ES-I3 (cell line): ENCODE data around the gene LIN7B.
"Not testable (repeated sequence)": the region's sequence is repeated elsewhere in the genome, so short reads cannot be mapped to it uniquely, and the experiment has no call there.

Experiments
- H3K36me3 ChIP-seq: 2 replicates; pipeline ENCODE4 v1.6.1; 2013; ENCODE audit warnings: mild to moderate bottlenecking, low read length, control low read depth, moderate library complexity; ENCODE audit not compliant: insufficient read depth
- H3K4me1 ChIP-seq: 2 replicates; pipeline ENCODE4 v1.6.1; 2013; ENCODE audit warnings: mild to moderate bottlenecking, control low read depth, low read length; ENCODE audit not compliant: insufficient read depth
- H3K9ac ChIP-seq: 2 replicates; pipeline ENCODE4 v1.6.1; 2013; ENCODE audit warnings: low read depth, mild to moderate bottlenecking, low read length, moderate library complexity
- H3K9me3 ChIP-seq: 2 replicates; pipeline ENCODE4 v1.6.1; 2013; ENCODE audit warnings: mild to moderate bottlenecking, low read length, moderate library complexity; ENCODE audit not compliant: control insufficient read depth, insufficient read depth

The LIN7B gene

DNA sequence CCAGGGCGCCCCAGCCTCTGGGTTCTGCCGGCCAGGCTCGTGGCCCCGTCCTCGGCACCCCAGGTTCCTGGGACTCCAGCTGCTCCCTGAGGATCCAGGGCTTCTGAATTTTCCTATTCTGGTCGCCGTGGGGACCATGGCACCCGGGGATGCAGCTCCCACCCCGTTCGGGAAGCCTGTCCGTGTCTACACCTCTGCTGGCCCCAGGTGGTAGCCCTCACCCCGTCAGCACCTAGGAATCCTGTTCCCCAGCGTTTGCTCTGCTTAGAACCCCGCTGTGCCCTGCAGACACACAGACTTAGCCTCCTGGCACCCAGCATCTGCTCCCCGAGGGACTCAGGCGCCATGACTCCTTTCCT, 6.1 kb downstream of the LIN7B start:
- Histone ChIP-seq H3K4me1 (no peaks in the 10 kb centered on the region; the same call in 1 of the 2 replicates), H3K9ac (peak overlapping the region; percentile 55; the same call in 1 of the 2 replicates), H3K9me3 (no peaks in the 10 kb centered on the region), H3K36me3 (no peaks in the 10 kb centered on the region)

DNA sequence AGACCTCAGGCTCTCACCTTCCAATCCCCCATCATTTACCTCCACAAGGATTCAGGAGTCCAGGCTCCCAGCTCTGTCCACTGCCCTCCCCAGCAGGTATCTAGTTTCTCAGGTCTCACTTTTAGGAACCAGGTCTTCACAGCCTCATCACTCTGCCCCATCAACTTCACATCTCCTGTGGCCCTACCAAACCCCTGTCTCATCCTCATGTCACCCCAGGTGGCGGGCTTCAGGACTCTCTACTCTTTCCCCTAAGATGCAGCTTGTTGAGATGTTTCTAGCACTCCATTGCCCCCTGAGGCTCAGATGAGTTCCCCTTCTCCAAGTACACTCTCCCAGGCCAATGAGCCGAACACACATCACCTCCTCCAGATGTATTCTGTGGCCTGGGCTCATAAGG, 6.7 kb downstream of the LIN7B start:
- H3K4me1 ChIP-seq: no peaks in the 10 kb centered on the region; the same call in 1 of the 2 replicates
- no peak overlapping the region for H3K9ac ChIP-seq
- no peaks in the 10 kb centered on the region for H3K36me3 ChIP-seq
- no peaks in the 10 kb centered on the region for H3K9me3 ChIP-seq

DNA sequence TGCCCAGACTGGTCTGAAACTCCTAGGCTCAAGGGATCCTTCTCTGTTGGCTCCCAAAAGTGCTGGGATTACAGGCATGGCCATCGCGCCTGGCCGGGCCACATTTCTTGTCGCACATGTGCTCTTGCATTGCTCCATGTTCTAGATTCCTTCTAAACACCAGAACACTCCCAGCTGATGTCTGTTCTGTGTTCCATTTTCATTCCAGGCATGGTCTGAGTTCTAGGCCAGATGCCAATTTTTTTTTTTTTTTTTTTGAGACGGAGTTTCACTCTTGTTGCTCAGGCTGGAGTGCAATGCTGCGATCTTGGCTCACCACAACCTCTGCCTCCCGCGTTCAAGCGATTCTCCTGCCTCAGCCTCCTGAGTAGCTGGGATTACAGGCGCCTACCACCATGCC, 7.7 kb downstream of the LIN7B start:
- not testable (repeated sequence) for H3K36me3 ChIP-seq, H3K9me3 ChIP-seq, H3K9ac ChIP-seq, H3K4me1 ChIP-seq

DNA sequence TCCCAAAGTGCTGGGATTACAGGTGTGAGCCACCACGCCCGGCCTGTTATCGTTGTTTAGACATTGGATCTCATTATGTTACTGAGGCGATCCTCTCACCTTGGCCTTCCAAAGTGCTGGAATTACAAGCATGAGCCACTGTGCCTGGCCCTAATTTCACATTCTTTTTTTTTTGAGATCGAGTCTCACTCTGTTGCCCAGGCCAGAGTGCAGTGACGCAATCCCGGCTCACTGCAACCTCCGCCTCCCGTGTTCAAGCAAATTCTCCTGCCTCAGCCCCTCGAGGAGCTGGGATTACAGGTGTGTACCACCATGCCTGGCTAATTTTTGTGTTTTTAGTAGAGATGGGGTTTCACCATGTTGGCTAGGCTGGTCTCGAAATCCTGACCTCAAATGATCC, 9.1 kb downstream of the LIN7B start:
- H3K9ac ChIP-seq, H3K36me3 ChIP-seq, H3K9me3 ChIP-seq, H3K4me1 ChIP-seq: not testable (repeated sequence)

DNA sequence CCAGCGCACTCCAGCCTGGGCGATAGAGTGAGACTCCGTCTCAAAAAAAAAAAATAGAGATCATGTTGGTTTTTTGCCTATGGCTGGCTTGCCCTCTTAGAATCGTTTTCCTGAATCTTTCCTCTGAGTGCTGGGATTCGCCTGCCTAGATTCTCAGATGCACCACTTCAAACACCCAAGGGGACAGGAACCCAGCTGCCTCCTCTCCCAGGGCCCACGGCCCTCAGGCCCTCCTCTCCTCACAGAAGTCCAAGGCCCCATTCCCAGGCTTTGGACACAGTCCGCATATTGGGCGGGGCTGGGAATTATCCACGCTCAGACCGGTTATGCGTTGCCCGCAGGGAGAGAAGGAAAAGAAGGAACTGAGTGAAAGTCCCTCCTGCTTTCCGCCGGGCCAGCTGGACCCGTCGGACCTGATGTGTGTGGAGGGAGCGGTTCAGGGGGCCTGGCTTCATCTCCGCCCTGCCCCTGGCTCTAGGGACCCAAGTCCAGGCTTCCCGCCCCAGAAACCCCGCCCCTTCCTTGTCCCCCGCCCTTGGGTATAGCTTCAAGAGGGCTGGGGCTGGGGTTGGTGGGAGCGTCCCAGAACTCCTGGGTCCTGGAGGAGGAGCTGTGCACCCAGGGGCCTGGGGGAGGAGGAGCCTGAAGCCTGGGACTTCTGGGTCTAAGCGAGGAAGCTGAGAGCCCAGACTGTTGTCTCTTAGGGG, 11.0 kb downstream of the LIN7B start:
- Histone ChIP-seq H3K4me1 (no peaks in the 10 kb centered on the region), H3K9me3 (no peaks in the 10 kb centered on the region), H3K36me3 (no peaks in the 10 kb centered on the region), H3K9ac (peak overlapping the region; percentile 17; the same call in 1 of the 2 replicates)

DNA sequence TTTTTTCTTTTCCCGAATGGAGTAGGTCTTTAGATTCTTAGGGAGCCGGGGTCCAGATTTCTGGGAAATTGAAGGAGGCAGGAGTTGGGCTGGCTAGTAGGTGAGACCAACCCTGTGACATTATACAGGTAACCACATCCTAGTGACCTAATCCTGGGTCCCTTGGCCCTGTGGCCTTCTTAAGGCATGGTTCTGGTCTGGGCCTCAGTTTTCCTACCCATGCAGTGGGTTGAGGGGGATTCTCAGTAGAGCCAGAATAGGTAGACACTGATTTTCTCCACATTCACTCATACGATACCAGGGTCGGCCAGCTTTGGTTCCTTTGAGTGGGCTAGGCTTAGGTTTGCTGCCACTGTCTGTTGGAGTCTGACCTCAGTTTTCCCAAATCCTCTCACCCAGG, 12.4 kb downstream of the LIN7B start:
- no peak overlapping the region for H3K9ac ChIP-seq
- no peaks in the 10 kb centered on the region for H3K9me3 ChIP-seq
- H3K4me1 ChIP-seq: no peaks in the 10 kb centered on the region
- H3K36me3 ChIP-seq: no peaks in the 10 kb centered on the region

DNA sequence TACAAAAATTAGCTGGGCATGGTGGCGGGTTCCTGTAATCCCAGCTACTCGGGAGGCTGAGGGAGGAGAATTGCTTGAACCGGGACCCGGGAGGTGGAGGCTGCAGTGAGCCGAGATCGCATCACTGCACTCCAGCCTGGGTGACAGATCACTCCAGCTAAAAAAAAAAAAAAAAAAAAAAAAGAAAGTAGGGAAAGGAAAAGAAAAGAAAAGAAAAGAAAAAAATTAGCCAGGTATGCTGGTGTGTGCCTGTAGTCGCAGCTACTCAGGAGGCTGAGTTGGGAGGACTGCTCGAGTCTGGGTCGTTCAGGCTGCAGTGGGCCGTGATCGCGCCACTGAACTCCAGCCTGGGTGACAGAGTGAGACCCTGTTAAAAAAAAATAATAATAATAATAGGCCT, 13.1 kb downstream of the LIN7B start:
- peak overlapping the region; percentile 50; the same call in 1 of the 2 replicates for H3K9ac ChIP-seq
- not testable (repeated sequence) for H3K4me1 ChIP-seq, H3K36me3 ChIP-seq, H3K9me3 ChIP-seq

DNA sequence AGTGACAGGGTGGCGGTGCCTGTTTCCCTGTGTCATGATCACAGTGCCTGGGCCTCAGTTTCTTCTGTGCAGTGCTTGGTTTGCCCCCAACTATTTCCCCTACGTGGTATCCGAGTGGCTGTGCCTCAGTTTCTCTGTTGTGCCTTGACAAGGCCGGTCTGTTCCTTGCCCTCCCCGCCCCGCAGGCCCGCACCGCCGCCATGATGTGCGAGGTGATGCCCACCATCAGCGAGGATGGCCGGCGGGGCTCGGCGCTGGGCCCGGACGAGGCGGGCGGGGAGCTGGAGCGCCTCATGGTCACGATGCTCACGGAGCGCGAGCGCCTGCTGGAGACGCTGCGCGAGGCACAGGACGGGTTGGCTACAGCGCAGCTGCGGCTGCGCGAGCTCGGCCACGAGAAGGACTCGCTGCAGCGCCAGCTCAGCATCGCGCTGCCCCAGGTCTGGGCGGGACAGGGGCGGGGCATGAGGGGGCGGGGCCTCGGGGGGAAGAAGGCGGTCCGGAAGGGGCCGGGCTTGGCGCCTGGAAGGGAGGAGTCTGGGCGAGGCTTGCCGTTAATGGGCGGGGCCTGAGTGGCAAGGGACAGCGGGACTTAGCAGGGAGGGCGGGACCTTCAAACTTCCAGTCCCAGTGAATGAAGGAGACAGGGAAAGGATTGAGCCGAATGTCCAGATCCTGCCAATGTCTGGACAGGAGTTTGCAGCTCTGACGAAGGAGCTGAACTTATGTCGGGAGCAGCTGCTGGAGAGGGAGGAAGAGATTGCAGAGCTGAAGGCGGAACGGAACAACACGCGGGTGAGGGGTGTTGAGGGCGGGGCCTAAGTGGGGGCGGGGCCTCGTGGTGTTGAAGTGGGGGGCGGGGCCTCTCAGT, 13.7 kb downstream of the LIN7B start:
- Histone ChIP-seq H3K9me3 (no peaks in the 10 kb centered on the region), H3K4me1 (no peaks in the 10 kb centered on the region), H3K9ac (peak overlapping the region; percentile 66; the same call in 1 of the 2 replicates), H3K36me3 (no peaks in the 10 kb centered on the region)

DNA sequence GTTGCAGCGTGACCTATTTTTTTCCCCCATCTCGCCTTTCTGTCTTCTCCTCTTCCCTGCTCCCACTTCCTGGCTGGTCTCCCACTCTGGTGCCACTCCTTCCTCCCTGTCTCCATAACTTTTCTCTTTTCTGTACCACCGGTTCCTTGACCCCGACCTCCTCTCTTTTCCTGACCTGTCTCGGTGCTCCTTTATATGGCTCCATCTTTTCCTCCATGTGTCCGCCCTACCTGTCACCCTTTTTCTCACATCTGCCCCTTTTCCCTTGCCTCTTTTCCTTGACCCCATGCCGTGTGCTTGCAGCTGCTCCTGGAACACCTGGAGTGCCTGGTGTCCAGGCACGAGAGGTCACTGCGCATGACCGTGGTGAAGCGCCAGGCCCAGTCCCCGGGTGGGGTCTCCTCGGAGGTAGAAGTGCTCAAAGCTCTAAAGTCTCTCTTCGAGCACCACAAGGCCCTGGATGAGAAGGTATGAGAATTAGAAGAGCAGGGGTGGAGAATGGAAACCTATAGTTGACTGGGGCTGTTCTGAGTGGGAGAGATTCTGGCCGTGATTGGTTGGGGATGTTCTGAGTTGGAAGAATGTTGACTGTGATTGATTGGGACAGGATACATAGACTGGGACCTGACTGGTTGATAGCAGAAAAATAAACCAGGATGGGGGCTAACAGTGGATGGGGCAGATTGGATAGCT, 14.5 kb downstream of the LIN7B start:
- H3K9ac ChIP-seq: peak overlapping the region; percentile 66; the same call in 1 of the 2 replicates
- H3K9me3 ChIP-seq: no peaks in the 10 kb centered on the region
- no peaks in the 10 kb centered on the region for H3K4me1 ChIP-seq
- no peaks in the 10 kb centered on the region for H3K36me3 ChIP-seq

DNA sequence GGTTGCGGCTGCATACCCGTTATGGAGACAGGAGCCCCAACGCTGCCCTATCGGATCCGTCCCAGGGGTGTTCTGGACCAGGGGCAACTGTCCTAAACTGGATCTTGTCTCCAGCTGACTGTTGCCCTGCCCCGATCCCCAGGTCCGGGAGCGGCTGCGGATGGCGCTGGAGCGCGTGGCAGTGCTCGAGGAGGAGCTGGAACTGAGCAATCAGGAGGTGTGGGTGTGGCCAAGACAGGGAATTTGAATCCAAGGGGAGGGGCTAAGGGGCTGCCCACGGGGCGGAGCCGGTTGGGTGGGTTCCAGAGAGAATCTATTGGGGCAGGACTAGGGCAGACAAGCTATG, 15.0 kb downstream of the LIN7B start:
- Histone ChIP-seq H3K4me1 (peaks cover 3% of the 10 kb centered on the region), H3K9me3 (no peaks in the 10 kb centered on the region), H3K36me3 (no peaks in the 10 kb centered on the region), H3K9ac (peak overlapping the region; percentile 66; the same call in 1 of the 2 replicates)

DNA sequence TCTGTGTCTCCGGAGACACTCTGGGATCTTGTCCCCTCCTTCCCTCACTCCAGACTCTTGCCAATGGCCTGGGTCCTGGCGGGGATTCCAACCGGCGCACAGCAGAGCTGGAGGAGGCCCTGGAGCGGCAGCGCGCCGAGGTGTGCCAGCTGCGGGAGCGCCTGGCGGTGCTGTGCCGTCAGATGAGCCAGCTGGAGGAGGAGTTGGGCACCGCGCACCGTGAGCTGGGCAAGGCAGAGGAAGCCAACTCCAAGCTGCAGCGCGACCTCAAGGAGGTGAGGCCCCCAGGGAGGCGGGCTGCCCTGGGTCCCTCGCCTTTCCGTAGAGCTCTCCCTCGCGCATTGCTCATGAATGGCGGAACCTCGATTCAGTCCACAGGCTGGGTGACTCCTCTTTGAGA, 16.2 kb downstream of the LIN7B start:
- Histone ChIP-seq H3K9me3 (no peaks in the 10 kb centered on the region), H3K36me3 (no peaks in the 10 kb centered on the region), H3K4me1 (peaks cover 7% of the 10 kb centered on the region), H3K9ac (no peak overlapping the region)

DNA sequence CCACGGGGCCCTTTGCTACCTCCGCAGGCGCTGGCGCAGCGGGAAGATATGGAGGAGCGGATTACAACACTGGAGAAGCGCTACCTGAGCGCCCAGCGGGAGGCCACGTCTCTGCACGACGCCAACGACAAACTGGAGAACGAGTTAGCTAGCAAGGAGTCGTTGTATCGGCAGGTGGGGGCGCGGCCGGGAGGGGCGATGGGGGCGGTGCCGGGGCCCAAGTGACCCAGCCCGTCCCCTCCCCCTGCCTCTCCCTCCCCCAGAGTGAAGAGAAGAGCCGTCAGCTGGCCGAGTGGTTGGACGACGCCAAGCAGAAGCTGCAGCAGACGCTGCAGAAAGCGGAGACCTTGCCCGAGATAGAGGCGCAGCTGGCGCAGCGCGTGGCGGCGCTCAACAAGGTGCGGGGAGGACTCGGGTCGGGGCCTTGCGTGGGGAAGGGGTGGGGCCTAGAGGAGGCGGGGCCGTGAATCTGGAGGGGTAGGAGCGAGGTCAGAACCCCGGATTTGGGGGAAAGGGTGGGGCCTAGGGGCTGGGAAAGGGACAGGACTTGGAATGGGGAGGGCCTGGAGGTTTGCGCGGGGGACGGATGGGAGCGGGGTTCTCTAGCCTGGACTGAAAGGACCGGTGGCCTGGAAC, 18.9 kb downstream of the LIN7B start:
- Histone ChIP-seq H3K36me3 (no peaks in the 10 kb centered on the region; the same call in none of the 2 replicates), H3K9me3 (no peaks in the 10 kb centered on the region), H3K4me1 (peaks cover 11% of the 10 kb centered on the region), H3K9ac (peak overlapping the region; percentile 71; the same call in 1 of the 2 replicates)

DNA sequence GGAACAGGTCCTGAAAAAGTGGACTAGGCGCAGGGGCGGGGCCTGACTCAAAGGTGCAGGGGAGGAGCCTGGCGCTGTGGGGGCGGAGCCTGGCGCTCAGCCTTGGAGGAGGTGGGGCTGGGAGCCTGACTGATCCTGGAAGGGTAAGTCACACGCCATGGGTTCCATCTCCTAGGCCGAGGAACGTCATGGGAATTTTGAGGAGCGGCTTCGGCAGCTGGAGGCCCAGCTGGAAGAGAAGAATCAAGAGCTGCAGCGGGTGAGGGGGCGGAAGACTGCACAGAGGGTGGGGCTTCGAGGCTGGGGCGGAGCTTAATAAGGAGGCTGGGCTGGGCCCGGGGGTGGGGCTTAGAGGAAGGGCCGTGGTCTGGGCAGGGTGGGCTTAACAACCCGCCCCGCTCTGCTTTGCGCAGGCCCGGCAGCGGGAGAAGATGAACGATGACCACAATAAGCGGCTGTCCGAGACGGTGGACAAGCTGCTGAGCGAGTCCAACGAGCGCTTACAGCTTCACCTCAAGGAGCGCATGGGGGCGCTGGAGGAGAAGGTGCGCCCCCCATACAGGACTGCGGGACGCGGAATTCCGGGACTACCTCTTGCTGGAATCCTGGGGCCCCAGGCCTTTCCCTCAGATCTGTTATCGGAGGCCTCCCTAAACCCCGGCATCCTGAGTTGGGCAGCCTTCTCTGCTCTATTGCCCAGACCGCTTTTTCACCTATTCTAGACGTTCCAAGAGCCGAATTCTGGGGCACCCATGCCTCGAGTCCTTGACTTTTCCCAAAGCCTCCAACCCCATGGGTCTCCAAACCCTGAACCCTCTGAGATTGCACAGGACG, 19.7 kb downstream of the LIN7B start:
- H3K36me3 ChIP-seq: no peaks in the 10 kb centered on the region; the same call in none of the 2 replicates

More for the DNA sequence above, 19.7 kb downstream of the LIN7B start:
- Histone ChIP-seq H3K9ac (peak overlapping the region; percentile 71; the same call in 1 of the 2 replicates), H3K9me3 (no peaks in the 10 kb centered on the region), H3K4me1 (peaks cover 11% of the 10 kb centered on the region)
